ENCODE results near the gene PIP5K1A.

DNA sequence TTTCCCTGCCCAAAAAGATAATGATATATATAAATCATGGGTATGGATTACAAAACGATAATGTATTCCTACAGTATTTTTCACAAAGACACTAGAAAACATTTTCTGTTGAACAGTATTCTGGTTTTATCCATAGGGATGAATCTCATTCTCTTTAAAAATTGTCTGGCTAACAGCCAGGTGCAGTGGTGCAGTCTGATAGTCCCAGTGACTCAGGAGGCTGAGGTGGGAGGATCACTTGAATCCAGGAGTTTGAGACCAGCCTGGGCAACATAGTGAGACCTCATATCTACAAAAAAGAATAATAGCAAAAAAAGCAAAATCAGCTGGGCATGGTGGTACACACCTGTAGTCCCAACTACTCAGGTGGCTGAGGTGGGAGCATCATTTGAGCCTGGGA lies 23.3 kb downstream of the PIP5K1A start:
- TF ChIP-seq POLR2A (IDR thresholded peaks at IDR 0.05), result no peak
- TF ChIP-seq, protein P1, sequence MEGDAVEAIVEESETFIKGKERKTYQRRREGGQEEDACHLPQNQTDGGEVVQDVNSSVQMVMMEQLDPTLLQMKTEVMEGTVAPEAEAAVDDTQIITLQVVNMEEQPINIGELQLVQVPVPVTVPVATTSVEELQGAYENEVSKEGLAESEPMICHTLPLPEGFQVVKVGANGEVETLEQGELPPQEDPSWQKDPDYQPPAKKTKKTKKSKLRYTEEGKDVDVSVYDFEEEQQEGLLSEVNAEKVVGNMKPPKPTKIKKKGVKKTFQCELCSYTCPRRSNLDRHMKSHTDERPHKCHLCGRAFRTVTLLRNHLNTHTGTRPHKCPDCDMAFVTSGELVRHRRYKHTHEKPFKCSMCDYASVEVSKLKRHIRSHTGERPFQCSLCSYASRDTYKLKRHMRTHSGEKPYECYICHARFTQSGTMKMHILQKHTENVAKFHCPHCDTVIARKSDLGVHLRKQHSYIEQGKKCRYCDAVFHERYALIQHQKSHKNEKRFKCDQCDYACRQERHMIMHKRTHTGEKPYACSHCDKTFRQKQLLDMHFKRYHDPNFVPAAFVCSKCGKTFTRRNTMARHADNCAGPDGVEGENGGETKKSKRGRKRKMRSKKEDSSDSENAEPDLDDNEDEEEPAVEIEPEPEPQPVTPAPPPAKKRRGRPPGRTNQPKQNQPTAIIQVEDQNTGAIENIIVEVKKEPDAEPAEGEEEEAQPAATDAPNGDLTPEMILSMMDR (IDR thresholded peaks at IDR 0.05), result no peak

Measured in adrenal gland (tissue), 5 donors.